Measurements from ENCODE around the gene NRDC.

NRDC gene

GRCh38 chr1:51794260-51794659, 84.3 kb downstream of the NRDC start:
- no peaks in the 10 kb centered on the region; the same call in 1 of the 2 replicates for H3F3A ChIP-seq (ENCODE audit: control insufficient read depth, insufficient read depth)
- peaks cover under 1% of the 10 kb centered on the region for H3K4me1 ChIP-seq (ENCODE audit: control insufficient read depth, low read length)
- no peaks in the 10 kb centered on the region for H3K27me3 ChIP-seq (ENCODE audit: control insufficient read depth, low read length)
- no peak overlapping the region for H3K4me3 ChIP-seq (ENCODE audit: low read length)
- no peak overlapping the region for H3K27ac ChIP-seq (ENCODE audit: low read depth, low read length)
- H3K36me3 ChIP-seq (ENCODE audit: control insufficient read depth, low read length) = peaks cover 76% of the 10 kb centered on the region
- H3K9me3 ChIP-seq (ENCODE audit: control insufficient read depth, insufficient read depth, low read length) = no peaks in the 10 kb centered on the region
- no peaks in the 10 kb centered on the region for H3K79me2 ChIP-seq (ENCODE audit: control insufficient read depth, low read length)
- TF ChIP-seq EZH2phosphoT487 (IDR thresholded peaks at IDR 0.05; ENCODE audit: borderline replicate concordance, low read length) (no peak), CTCF (IDR thresholded peaks at IDR 0.05; ENCODE audit: low read depth, low read length, poor library complexity, severe bottlenecking) (no peak)
- no peaks in the 10 kb centered on the region for H3K9me2 ChIP-seq (replicated peaks; ENCODE audit: control insufficient read depth, low read length)
- no peak overlapping the region for H3K4me2 ChIP-seq (ENCODE audit: low read length)
- H4K20me1 ChIP-seq (ENCODE audit: control insufficient read depth, insufficient read depth, low read depth, low read length) = 0 out of 2 replicates have a peak, but pooled peaks cover 7% of the 10 kb centered on the region

GRCh38 chr1:51792864-51793263, 85.7 kb downstream of the NRDC start:
- Histone ChIP-seq H3K4me2 (ENCODE audit: low read length) (no peak overlapping the region), H3K27ac (ENCODE audit: low read depth, low read length) (no peak overlapping the region), H3K4me3 (ENCODE audit: low read length) (no peak overlapping the region), H3K4me1 (ENCODE audit: control insufficient read depth, low read length) (no peaks in the 10 kb centered on the region), H3K36me3 (ENCODE audit: control insufficient read depth, low read length) (peaks cover 80% of the 10 kb centered on the region), H3K27me3 (ENCODE audit: control insufficient read depth, low read length) (no peaks in the 10 kb centered on the region), H3K79me2 (ENCODE audit: control insufficient read depth, low read length) (no peaks in the 10 kb centered on the region), H3K9me2 (replicated peaks; ENCODE audit: control insufficient read depth, low read length) (no peaks in the 10 kb centered on the region), H3K9me3 (ENCODE audit: control insufficient read depth, insufficient read depth, low read length) (no peaks in the 10 kb centered on the region), H4K20me1 (ENCODE audit: control insufficient read depth, insufficient read depth, low read depth, low read length) (0 out of 2 replicates have a peak, but pooled peaks cover 7% of the 10 kb centered on the region), H3F3A (ENCODE audit: control insufficient read depth, insufficient read depth) (no peaks in the 10 kb centered on the region)
- TF ChIP-seq EZH2phosphoT487 (IDR thresholded peaks at IDR 0.05; ENCODE audit: borderline replicate concordance, low read length) (no peak), CTCF (IDR thresholded peaks at IDR 0.05; ENCODE audit: low read depth, low read length, poor library complexity, severe bottlenecking) (no peak)

GRCh38 chr1:51791888-51792287, 86.6 kb downstream of the NRDC start:
- H3K9me2 ChIP-seq (replicated peaks; ENCODE audit: control insufficient read depth, low read length) = no peaks in the 10 kb centered on the region
- peaks cover 82% of the 10 kb centered on the region for H3K36me3 ChIP-seq (ENCODE audit: control insufficient read depth, low read length)
- H3K4me3 ChIP-seq (ENCODE audit: low read length) = no peak overlapping the region
- 0 out of 2 replicates have a peak, but pooled peaks cover 4% of the 10 kb centered on the region for H4K20me1 ChIP-seq (ENCODE audit: control insufficient read depth, insufficient read depth, low read depth, low read length)
- no peak for TF ChIP-seq CTCF (IDR thresholded peaks at IDR 0.05; ENCODE audit: low read depth, low read length, poor library complexity, severe bottlenecking)
- no peaks in the 10 kb centered on the region for H3K9me3 ChIP-seq (ENCODE audit: control insufficient read depth, insufficient read depth, low read length)
- no peak overlapping the region for H3K4me2 ChIP-seq (ENCODE audit: low read length)
- H3K27ac ChIP-seq (ENCODE audit: low read depth, low read length) = no peak overlapping the region
- H3K79me2 ChIP-seq (ENCODE audit: control insufficient read depth, low read length) = no peaks in the 10 kb centered on the region
- no peaks in the 10 kb centered on the region for H3K27me3 ChIP-seq (ENCODE audit: control insufficient read depth, low read length)
- no peaks in the 10 kb centered on the region for H3F3A ChIP-seq (ENCODE audit: control insufficient read depth, insufficient read depth)
- no peaks in the 10 kb centered on the region for H3K4me1 ChIP-seq (ENCODE audit: control insufficient read depth, low read length)

Measured in DOHH2 (cell line).